CD4-positive, alpha-beta T cell (primary cell): ENCODE data around the gene NINJ1. TPM values are rescaled to one million over a fixed set of nuclear protein-coding genes. Genes with fewer than 3 reads are reported as not detected.
A peak's percentile ranks its signal among the peaks of the same experiment; 100 is the strongest.

Experiments used
- ATAC-seq: fragments of 200-7000 bp; cut with Tn5 transposase; one replicate; pipeline ENCODE4 v1.10.0; 2022; ENCODE audit warnings: mild to moderate bottlenecking; ENCODE audit not compliant: poor library complexity
- CTCF ChIA-PET: fragments of 350-600 bp; sonication (Branson Sonifier 250); formaldehyde crosslinking; loops from one replicate; lab custom pipeline; 2021; ENCODE audit warnings: antibody characterized with exemption, inconsistent platforms; lab: Charles Lee
- POLR2A ChIA-PET: fragments of 350-600 bp; sonication (Branson Sonifier 250); formaldehyde crosslinking; loops from one replicate; lab custom pipeline; 2021; ENCODE audit warnings: antibody characterized with exemption, inconsistent platforms; lab: Charles Lee
- DNase-seq, 14 experiments: peaks; one replicate each; pipeline ENCODE4 v3.0.0-alpha.2; 2013 to 2020; ENCODE audit warnings: mixed read lengths in 2 of 14
- H3K27ac ChIP-seq, 2 donors: one replicate each; pipeline versions ENCODE4 v1.5.1 to v1.7.0; 2013; ENCODE audit warnings: low read length in 2 of 2, low read depth in 1 of 2, mild to moderate bottlenecking in 1 of 2
- H3K27me3 ChIP-seq, 2 experiments: 1 replicate in 1 of 2; 2 replicates in 1 of 2; pipeline versions ENCODE4 v1.6.1 to v1.7.0; 2013; ENCODE audit warnings: low read length in 2 of 2, control low read depth in 1 of 2, mild to moderate bottlenecking in 1 of 2, moderate library complexity in 1 of 2; ENCODE audit not compliant: insufficient read depth in 2 of 2, control insufficient read depth in 1 of 2
- H3K36me3 ChIP-seq: one replicate; pipeline ENCODE4 v1.6.1; 2013; ENCODE audit warnings: low read length, control low read depth; ENCODE audit not compliant: insufficient read depth
- H3K4me1 ChIP-seq: one replicate; pipeline ENCODE4 v1.6.1; 2013; ENCODE audit warnings: low read length, control low read depth; ENCODE audit not compliant: insufficient read depth
- H3K4me3 ChIP-seq: one replicate; pipeline ENCODE4 v1.5.1; 2013; ENCODE audit warnings: mild to moderate bottlenecking, low read length, moderate library complexity
- H3K9me3 ChIP-seq, 2 experiments: 1 replicate in 1 of 2; 2 replicates in 1 of 2; pipeline versions ENCODE4 v1.6.1 to v1.7.0; 2013; ENCODE audit warnings: low read length in 2 of 2, mild to moderate bottlenecking in 2 of 2, control low read depth in 1 of 2, moderate library complexity in 1 of 2; ENCODE audit not compliant: control insufficient read depth in 1 of 2, insufficient read depth in 1 of 2
- H3K27ac Mint-ChIP-seq: one replicate; pipeline ENCODE4 v1.8.0; 2020; ENCODE audit warnings: mixed read lengths
- H3K27me3 Mint-ChIP-seq: one replicate; pipeline ENCODE4 v1.8.0; 2021; ENCODE audit warnings: mixed read lengths
- H3K36me3 Mint-ChIP-seq: one replicate; pipeline ENCODE4 v1.8.0; 2021; ENCODE audit warnings: low read depth, mixed read lengths
- H3K4me1 Mint-ChIP-seq: one replicate; pipeline ENCODE4 v1.8.0; 2021; ENCODE audit warnings: low read depth, mixed read lengths
- H3K4me3 Mint-ChIP-seq: one replicate; pipeline ENCODE4 v1.8.0; 2020; ENCODE audit warnings: mild to moderate bottlenecking, mixed read lengths
- H3K9me3 Mint-ChIP-seq: one replicate; pipeline ENCODE4 v1.8.0; 2020; ENCODE audit warnings: mixed read lengths
- intact Hi-C, 2 experiments: fragments of 100-400 bp; cut with DNase I in 1 of 2; cut with micrococcal nuclease in 1 of 2; formaldehyde crosslinking; loops; one replicate each; pipeline versions ENCODE4 v1.15.1 to v1.9.0; 2023 to 2025; cut with DNase I, micrococcal nuclease
- total RNA-seq, 174 experiments: library from RNA in 2 of 174; stranded (reverse) in 2 of 174; gene quantifications; one replicate each; pipeline ENCODE4 v1.2.3 and lab custom pipeline; 2021 to 2026
- TF ChIP-seq, protein P1 (sequence below): fragments of 200-600 bp; IDR thresholded peaks from one replicate; pipeline ENCODE4 v1.8.0; 2022; ENCODE audit warnings: antibody characterized with exemption, mild to moderate bottlenecking

Gene NINJ1
- total RNA-seq, 2 experiments from 2014 or later = 87.8 to 87.9 TPM

DNA sequence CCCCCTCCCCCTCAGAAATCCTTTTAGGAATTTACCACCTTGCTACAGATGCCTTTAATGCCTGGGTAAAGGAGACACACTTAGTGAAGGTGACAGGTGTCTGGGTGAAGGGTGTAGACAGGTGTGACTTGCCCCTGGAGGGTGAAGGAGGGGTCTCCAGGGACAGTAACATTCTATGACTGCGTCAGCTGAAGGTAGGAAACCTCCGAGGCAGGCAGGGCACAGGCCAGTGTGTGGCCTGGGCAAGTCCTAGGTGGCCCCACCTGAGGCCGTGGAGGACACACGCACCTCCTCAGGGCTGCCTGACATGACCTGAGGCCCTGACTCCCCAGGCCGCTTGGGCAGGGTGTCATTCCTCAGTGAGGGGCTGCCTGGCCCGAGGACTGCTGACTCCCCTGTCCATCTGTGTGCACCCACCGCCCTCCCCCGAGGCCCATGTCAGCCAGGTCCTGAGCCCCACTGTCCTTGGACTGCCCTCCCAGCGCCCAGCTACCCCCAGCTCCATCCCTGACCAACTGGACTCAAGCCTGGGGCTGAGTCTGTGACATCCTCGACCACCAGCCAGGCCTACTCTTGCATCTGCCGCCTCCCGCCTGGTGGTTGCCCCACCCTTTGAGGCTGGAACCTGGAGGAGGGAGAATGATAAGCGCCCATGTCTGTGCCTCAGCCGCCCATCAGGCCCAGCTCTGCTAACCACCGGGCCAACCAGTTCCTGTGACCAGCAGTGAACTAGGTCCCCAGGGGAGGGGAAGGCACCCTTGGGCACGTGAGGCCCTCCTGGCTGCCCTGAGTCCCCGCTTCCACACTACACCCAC, 19.7 kb downstream of the NINJ1 start:
- CTCF ChIA-PET = no interaction called here
- TF ChIP-seq, protein P1, sequence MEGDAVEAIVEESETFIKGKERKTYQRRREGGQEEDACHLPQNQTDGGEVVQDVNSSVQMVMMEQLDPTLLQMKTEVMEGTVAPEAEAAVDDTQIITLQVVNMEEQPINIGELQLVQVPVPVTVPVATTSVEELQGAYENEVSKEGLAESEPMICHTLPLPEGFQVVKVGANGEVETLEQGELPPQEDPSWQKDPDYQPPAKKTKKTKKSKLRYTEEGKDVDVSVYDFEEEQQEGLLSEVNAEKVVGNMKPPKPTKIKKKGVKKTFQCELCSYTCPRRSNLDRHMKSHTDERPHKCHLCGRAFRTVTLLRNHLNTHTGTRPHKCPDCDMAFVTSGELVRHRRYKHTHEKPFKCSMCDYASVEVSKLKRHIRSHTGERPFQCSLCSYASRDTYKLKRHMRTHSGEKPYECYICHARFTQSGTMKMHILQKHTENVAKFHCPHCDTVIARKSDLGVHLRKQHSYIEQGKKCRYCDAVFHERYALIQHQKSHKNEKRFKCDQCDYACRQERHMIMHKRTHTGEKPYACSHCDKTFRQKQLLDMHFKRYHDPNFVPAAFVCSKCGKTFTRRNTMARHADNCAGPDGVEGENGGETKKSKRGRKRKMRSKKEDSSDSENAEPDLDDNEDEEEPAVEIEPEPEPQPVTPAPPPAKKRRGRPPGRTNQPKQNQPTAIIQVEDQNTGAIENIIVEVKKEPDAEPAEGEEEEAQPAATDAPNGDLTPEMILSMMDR = no peak
- no peak overlapping the region for H3K27ac ChIP-seq

DNA sequence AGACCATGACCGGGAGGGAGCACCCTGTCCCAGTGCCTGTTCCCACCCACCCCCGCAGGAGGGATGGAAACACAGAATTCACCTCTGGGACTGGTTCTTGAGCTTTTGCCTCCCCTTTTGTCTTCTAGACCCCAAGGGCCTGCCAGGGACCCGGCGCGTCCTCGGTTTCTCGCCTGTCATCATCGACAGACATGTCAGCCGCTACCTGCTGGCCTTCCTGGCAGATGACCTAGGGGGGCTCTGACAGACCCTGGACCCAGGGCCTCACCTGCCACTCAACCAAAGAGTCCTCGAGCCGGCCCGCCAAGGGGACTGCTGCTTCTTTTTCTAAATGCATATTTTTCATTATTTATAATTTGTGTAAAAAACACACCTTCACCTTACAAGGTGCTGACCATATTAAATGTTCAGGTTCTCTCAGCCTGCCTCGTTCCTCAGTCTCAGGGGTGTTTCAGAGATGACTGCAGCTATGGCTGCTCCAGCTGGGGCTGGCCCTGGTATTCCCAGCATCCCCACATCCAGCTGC, 21.1 kb downstream of the NINJ1 start:
- POLR2A ChIA-PET = interaction anchor here (1.3 kb wide), 1 partner anchor 31 kb away, joined by 3 read pairs; no protein-coding TSS in a partner anchor

More for the DNA sequence above, 19.7 kb downstream of the NINJ1 start:
- H3K27ac Mint-ChIP-seq = peak overlapping the region; percentile 42
- H3K27me3 Mint-ChIP-seq = no peaks in the 10 kb centered on the region
- peaks cover 20% of the 10 kb centered on the region for H3K36me3 Mint-ChIP-seq
- no peaks in the 10 kb centered on the region for H3K9me3 ChIP-seq
- peaks cover 48% of the 10 kb centered on the region for H3K4me1 ChIP-seq
- no peak overlapping the region for H3K4me3 Mint-ChIP-seq
- peaks cover 43% of the 10 kb centered on the region for H3K36me3 ChIP-seq
- DNase-seq = peak in 2 of 14 experiments; percentile 2 to 3
- H3K4me1 Mint-ChIP-seq = peaks cover 15% of the 10 kb centered on the region
- H3K9me3 Mint-ChIP-seq = no peaks in the 10 kb centered on the region
- intact Hi-C loops = no loop called here
- ATAC-seq = no peak
- no peak overlapping the region for H3K4me3 ChIP-seq
- POLR2A ChIA-PET = no interaction called here
- H3K27me3 ChIP-seq = no peaks in the 10 kb centered on the region

DNA sequence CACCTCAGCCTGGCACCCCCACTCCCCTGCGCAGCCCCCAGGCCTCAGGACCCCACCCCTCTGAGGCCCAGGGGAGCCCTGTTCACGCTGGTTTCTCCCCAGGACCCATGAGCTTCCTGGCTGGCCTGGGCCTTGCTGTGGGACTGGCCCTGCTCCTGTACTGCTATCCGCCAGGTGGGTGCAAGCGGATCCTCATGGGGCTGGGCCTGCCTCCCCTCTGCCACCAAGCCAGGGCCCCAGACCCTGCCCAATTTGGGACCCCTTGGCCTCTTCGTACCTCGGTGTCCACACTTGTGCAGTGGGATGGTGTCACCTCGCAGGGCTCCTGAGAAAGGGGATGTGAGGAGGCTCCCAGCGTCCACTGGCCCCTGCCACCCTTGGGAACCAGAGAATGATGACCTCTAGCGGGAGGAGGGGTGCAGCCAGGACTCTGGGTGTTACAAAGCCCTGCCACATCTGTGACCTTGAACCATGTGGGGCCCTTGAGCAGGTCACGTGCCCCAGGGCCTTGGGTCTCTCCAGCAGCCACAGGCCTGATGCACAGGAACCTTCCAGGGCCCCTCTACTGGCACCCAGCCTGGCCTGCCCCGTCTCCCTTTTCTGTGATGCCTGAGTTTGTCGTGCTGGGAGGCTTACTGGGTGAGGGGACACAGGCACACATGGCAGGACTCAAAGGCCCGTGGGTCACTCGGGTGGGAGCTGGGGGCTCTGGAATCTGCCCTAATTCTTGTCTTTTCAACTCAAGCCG, 21.8 kb downstream of the NINJ1 start:
- DNase-seq = peak in 1 of 14 experiments; percentile 40
- Histone ChIP-seq H3K27ac (no peak overlapping the region), H3K36me3 (peaks cover 60% of the 10 kb centered on the region), H3K4me1 (peaks cover 61% of the 10 kb centered on the region), H3K27me3 (no peaks in the 10 kb centered on the region), H3K4me3 (no peak overlapping the region), H3K9me3 (no peaks in the 10 kb centered on the region)
- no peak for ATAC-seq
- H3K36me3 Mint-ChIP-seq = peaks cover 41% of the 10 kb centered on the region
- intact Hi-C loops = no loop called here
- H3K4me1 Mint-ChIP-seq = peaks cover 29% of the 10 kb centered on the region
- H3K27ac Mint-ChIP-seq = no peak overlapping the region
- POLR2A ChIA-PET = interaction anchor here (1.3 kb wide), 1 partner anchor 32 kb away, joined by 3 read pairs; no protein-coding TSS in a partner anchor
- H3K27me3 Mint-ChIP-seq = no peaks in the 10 kb centered on the region
- no peaks in the 10 kb centered on the region for H3K9me3 Mint-ChIP-seq
- no peak overlapping the region for H3K4me3 Mint-ChIP-seq
- CTCF ChIA-PET = interaction anchor here (1.4 kb wide), 1 partner anchor 109 kb away, joined by 3 read pairs; no protein-coding TSS in a partner anchor
- TF ChIP-seq, protein P1 = no peak

More for the DNA sequence above, 21.1 kb downstream of the NINJ1 start:
- H3K4me3 Mint-ChIP-seq = no peak overlapping the region
- no peaks in the 10 kb centered on the region for H3K9me3 ChIP-seq
- H3K9me3 Mint-ChIP-seq = no peaks in the 10 kb centered on the region
- peaks cover 55% of the 10 kb centered on the region for H3K36me3 ChIP-seq
- TF ChIP-seq, protein P1 = no peak
- CTCF ChIA-PET = no interaction called here
- H3K27ac Mint-ChIP-seq = no peak overlapping the region
- ATAC-seq = no peak
- peaks cover 23% of the 10 kb centered on the region for H3K4me1 Mint-ChIP-seq
- no peak for DNase-seq
- intact Hi-C loops = no loop called here
- H3K4me3 ChIP-seq = no peak overlapping the region
- no peak overlapping the region for H3K27ac ChIP-seq
- peaks cover 55% of the 10 kb centered on the region for H3K4me1 ChIP-seq
- peaks cover 35% of the 10 kb centered on the region for H3K36me3 Mint-ChIP-seq
- no peaks in the 10 kb centered on the region for H3K27me3 ChIP-seq
- H3K27me3 Mint-ChIP-seq = no peaks in the 10 kb centered on the region
